Naive B cell (primary cell): ENCODE measurements around the gene RAD51B. TPM values are rescaled to one million over a fixed set of nuclear protein-coding genes. Genes with fewer than 3 reads are reported as not detected.
"Not testable (repeated sequence)": the region's sequence is repeated elsewhere in the genome, so short reads cannot be mapped to it uniquely, and the experiment has no call there.

ENCODE experiments used
- ATAC-seq, 2 donors: fragments of 150-1000 bp; cut with Tn5 transposase; 2 replicates each; pipeline ENCODE4 v1.10.0; 2021; ENCODE audit warnings: low read depth in 2 of 2, mild to moderate bottlenecking in 2 of 2, moderate library complexity in 2 of 2
- DNase-seq: peaks from one replicate; pipeline ENCODE4 v3.0.0; 2022
- H3K27ac Mint-ChIP-seq, 6 donors: one replicate each; pipeline ENCODE4 v1.8.0; 2020 to 2022; ENCODE audit warnings: mild to moderate bottlenecking in 6 of 6, mixed read lengths in 6 of 6, moderate library complexity in 5 of 6, inconsistent platforms in 2 of 6
- H3K27me3 Mint-ChIP-seq, 3 donors: one replicate each; pipeline ENCODE4 v1.8.0; 2021 to 2022; ENCODE audit warnings: mixed read lengths in 3 of 3, mild to moderate bottlenecking in 1 of 3
- H3K36me3 Mint-ChIP-seq, 2 donors: one replicate each; pipeline ENCODE4 v1.8.0; 2020 to 2022; ENCODE audit warnings: mixed read lengths in 2 of 2, inconsistent platforms in 1 of 2, mild to moderate bottlenecking in 1 of 2
- H3K4me1 Mint-ChIP-seq, 3 donors: one replicate each; pipeline ENCODE4 v1.8.0; 2020 to 2022; ENCODE audit warnings: mixed read lengths in 3 of 3, inconsistent platforms in 1 of 3, mild to moderate bottlenecking in 1 of 3, moderate library complexity in 1 of 3
- H3K4me3 Mint-ChIP-seq, 8 donors: one replicate each; pipeline ENCODE4 v1.8.0; 2020 to 2022; ENCODE audit warnings: mild to moderate bottlenecking in 8 of 8, mixed read lengths in 8 of 8, moderate library complexity in 8 of 8, inconsistent platforms in 2 of 8
- H3K9me3 Mint-ChIP-seq, 7 donors: one replicate each; pipeline ENCODE4 v1.8.0; 2020 to 2022; ENCODE audit warnings: mixed read lengths in 7 of 7, mild to moderate bottlenecking in 5 of 7, inconsistent platforms in 2 of 7, moderate library complexity in 1 of 7
- polyA plus RNA-seq, 6 donors: library from polyadenylated mRNA; unstranded; fragments of 300-500 nt; fragmentation: Illumina TruSeq; gene quantifications; one replicate each; pipeline ENCODE4 v1.2.3, GENCODE V29; 2021; ENCODE audit warnings: low read depth in 6 of 6

Gene RAD51B
- polyA plus RNA-seq, 6 donors from 2014 or later = 27.4 to 37.2 (median 31.8) TPM

- H3K36me3 Mint-ChIP-seq, H3K27me3 Mint-ChIP-seq, H3K27ac Mint-ChIP-seq, H3K9me3 Mint-ChIP-seq, H3K4me3 Mint-ChIP-seq, ATAC-seq, DNase-seq: not testable (repeated sequence)
- peaks cover 56 to 77% (median 72%) of the 10 kb centered on the region in 3 donors for H3K4me1 Mint-ChIP-seq
These were observed 469.9 kb downstream of the RAD51B start for GRCh38 chr14:68289452-68289851.

DNA sequence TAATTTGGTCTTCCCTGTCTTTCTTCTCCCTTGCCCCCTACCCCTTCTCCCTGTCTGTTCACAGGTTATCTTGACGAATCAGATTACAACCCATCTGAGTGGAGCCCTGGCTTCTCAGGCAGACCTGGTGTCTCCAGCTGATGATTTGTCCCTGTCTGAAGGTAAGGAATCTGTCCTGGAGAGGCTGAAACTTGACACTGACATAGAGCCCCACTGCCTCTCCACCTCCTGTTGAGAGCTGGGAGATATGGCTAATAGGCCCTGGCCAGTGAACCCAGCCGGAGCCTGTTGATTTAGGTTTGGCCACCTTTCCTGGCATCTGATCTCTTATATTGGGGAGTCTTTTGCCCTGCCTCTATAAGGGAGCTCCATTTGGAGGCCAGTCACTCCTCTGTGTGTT lies 472.2 kb downstream of the RAD51B start:
- ATAC-seq = no peak
- peak overlapping the region in 6 of 8 donors; percentile 22 to 84 (median 42) for H3K4me3 Mint-ChIP-seq
- DNase-seq = no peak
- no peaks in the 10 kb centered on the region for H3K36me3 Mint-ChIP-seq
- H3K27ac Mint-ChIP-seq = peak overlapping the region; percentile 72 to 99 (median 94)
- no peaks in the 10 kb centered on the region for H3K27me3 Mint-ChIP-seq
- no peaks in the 10 kb centered on the region for H3K9me3 Mint-ChIP-seq
- H3K4me1 Mint-ChIP-seq = peaks cover 57 to 72% (median 72%) of the 10 kb centered on the region in 3 donors

DNA sequence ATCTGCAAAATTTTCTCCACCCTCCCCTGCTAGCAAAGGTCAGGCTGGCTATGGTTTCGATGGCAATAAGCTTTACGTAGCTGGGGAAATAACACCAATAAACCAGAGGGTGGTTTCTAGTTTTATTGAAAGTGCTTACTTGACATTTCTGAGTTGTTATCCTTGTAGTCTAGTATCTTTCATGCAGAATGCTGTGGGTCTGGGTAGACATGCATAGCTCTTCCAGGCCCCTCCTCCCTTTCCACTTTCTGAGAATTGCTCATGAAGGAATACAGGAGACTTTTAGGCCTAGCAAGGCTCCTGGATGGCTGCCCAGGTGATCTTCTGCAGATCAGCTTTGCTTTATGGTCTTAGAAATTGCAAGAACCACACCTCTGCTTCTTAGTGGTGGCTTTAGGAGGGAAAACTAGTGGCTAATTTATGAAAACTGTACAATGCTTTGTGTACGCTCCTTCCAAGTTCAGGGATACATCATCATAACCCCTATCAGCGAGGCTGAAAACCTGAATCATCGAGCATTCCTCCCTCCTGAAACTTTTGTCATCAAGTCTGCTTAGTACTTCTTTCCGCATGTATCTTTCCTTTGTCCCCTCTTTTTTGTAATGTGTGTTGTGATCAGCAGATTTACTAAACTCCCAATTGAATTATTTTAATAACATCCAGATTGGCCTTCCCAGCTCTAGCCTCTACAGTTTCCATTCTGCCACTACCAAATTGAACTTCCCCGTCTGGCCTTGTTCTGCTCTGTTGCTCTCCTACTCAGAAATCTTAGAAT lies 473.0 kb downstream of the RAD51B start:
- DNase-seq = no peak
- Mint-ChIP-seq H3K9me3 (no peaks in the 10 kb centered on the region), H3K27ac (peak overlapping the region; percentile 77 to 99 (median 96)), H3K4me1 (peaks cover 50 to 69% (median 68%) of the 10 kb centered on the region in 3 donors), H3K4me3 (peak overlapping the region; percentile 28 to 88 (median 70)), H3K36me3 (no peaks in the 10 kb centered on the region), H3K27me3 (no peaks in the 10 kb centered on the region)
- peak; percentile 55 to 65 for ATAC-seq

DNA sequence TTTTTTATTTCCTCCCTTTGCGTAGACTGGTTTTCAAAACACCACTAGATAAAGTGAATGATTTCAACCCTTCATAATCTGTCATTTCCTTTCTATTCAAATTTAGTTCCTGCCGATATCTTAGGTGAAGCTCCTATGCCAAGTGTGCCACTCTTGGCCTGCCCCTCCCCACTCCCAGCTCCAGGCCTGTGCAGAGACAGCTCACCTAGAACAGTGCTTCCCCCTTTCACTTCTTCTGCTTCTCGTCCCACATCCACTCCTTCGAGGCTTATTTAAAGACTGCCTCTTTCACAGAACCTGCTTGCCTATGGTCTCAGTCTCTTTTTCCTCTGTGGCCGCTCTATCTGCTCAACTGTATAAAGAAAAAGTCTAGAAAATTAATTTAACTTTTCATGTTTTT lies 473.8 kb downstream of the RAD51B start:
- DNase-seq (peak; percentile 61), ATAC-seq (peak; percentile 91 to 93)
- Mint-ChIP-seq H3K4me1 (peaks cover 53 to 74% (median 69%) of the 10 kb centered on the region in 3 donors), H3K27me3 (no peaks in the 10 kb centered on the region), H3K27ac (peak overlapping the region; percentile 77 to 99 (median 96)), H3K4me3 (peak overlapping the region; percentile 28 to 88 (median 70)), H3K36me3 (peaks cover 0 to 6% of the 10 kb centered on the region in 2 donors), H3K9me3 (no peaks in the 10 kb centered on the region)

DNA sequence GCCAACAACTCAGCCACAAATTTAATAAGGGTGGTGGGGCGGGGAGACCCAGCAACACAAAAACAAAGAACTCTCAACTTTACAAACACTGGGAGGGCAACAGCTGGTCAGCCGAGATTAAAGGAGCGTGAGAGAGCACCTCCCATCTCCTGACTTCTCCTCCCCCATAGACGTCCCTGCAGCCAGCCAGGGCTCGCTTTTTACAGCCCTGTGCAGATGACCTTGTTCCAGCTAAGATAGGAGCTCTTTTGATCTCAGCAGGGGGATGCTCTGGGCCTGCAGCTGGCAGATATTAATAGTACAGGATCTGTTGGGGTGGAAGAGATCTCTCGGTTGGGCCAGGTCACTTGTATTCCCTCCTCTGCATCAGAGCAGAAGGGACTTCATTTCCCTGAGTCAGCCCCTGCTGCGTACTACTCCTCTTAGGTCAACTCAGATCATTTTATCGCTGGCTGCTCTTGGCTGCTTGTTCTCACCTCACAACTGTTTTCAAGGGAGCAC lies 475.8 kb downstream of the RAD51B start:
- peak overlapping the region in 1 of 8 donors; percentile 45 for H3K4me3 Mint-ChIP-seq
- H3K27me3 Mint-ChIP-seq = no peaks in the 10 kb centered on the region
- peaks cover 0 to 6% of the 10 kb centered on the region in 2 donors for H3K36me3 Mint-ChIP-seq
- DNase-seq (no peak), ATAC-seq (no peak)
- H3K27ac Mint-ChIP-seq = peak overlapping the region; percentile 60 to 95 (median 84)
- H3K4me1 Mint-ChIP-seq = peaks cover 52 to 71% (median 66%) of the 10 kb centered on the region in 3 donors
- no peaks in the 10 kb centered on the region for H3K9me3 Mint-ChIP-seq

- peaks cover 3 to 6% of the 10 kb centered on the region in 2 donors for H3K36me3 Mint-ChIP-seq
- H3K4me3 Mint-ChIP-seq = no peak overlapping the region
- DNase-seq (no peak), ATAC-seq (no peak)
- H3K9me3 Mint-ChIP-seq = peaks cover 0 to 2% (median under 1%) of the 10 kb centered on the region in 7 donors
- peak overlapping the region in 1 of 6 donors; percentile 39 for H3K27ac Mint-ChIP-seq
- no peaks in the 10 kb centered on the region for H3K27me3 Mint-ChIP-seq
- peaks cover 53 to 72% (median 68%) of the 10 kb centered on the region in 3 donors for H3K4me1 Mint-ChIP-seq
These were observed 477.5 kb downstream of the RAD51B start for GRCh38 chr14:68297039-68297438.

DNA sequence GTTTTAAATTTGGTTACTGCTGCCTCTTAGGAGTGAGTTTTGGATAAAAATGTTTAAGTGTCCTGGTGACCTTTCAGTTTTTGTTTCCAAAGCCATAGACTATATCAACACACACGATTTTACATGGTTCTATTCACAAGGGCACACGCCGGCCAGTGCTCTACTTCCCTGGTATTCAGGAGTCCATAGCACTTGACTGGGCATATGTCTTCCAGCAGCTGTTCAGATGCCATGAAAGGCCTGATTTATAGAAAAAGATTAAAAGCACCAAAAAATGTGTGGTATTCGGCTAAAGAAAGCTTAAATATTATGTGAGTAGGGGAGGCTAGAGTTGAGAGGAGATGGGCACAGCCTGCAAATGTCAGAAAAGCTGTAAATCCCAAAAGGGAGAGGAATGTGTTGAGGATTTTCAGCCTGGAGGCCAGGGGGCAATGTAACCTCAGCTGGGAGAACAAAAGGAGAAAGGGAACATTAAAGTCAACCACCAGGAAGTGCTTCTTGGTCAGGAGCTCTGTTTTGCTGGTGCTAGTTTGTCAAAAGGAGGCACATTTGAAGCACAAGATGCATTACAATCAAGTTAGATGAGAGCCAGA lies 478.4 kb downstream of the RAD51B start:
- Mint-ChIP-seq H3K27ac (peak overlapping the region; percentile 55 to 91 (median 72)), H3K27me3 (no peaks in the 10 kb centered on the region), H3K36me3 (peaks cover 6 to 13% of the 10 kb centered on the region in 2 donors), H3K4me1 (peaks cover 50 to 63% (median 62%) of the 10 kb centered on the region in 3 donors), H3K9me3 (peaks cover 3 to 7% (median 6%) of the 10 kb centered on the region in 7 donors), H3K4me3 (peak overlapping the region in 1 of 8 donors; percentile 13)
- DNase-seq (no peak), ATAC-seq (no peak)

- no peak overlapping the region for H3K4me3 Mint-ChIP-seq
- H3K9me3 Mint-ChIP-seq = peaks cover 3 to 7% (median 6%) of the 10 kb centered on the region in 7 donors
- H3K36me3 Mint-ChIP-seq = peaks cover 6 to 15% of the 10 kb centered on the region in 2 donors
- no peaks in the 10 kb centered on the region for H3K27me3 Mint-ChIP-seq
- H3K27ac Mint-ChIP-seq = peak overlapping the region in 1 of 6 donors; percentile 65
- DNase-seq (no peak), ATAC-seq (no peak)
- H3K4me1 Mint-ChIP-seq = peaks cover 34 to 50% (median 49%) of the 10 kb centered on the region in 3 donors
These were observed 481.0 kb downstream of the RAD51B start for GRCh38 chr14:68300608-68301007.

DNA sequence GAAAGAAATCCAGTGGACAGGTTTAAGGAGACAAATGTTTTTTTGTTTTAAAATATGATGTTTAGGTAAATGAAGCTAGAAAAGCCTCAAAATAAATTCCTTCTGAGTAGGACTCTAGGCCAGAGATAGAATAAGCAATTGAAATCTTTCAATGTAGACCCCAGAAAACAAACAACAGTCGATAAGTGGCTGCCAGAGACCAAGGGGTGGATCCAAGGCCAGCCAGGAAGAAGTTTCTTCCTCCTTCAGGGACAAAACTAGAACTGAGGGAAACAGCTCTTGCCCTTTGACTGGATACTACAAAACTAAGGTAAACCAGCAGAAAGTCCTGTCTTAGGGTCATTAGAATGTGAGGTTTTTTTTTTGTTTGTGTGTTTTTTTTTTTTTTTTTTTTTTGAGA lies 481.6 kb downstream of the RAD51B start:
- no peak for ATAC-seq
- H3K4me3 Mint-ChIP-seq = no peak overlapping the region
- no peak overlapping the region for H3K27ac Mint-ChIP-seq

DNA sequence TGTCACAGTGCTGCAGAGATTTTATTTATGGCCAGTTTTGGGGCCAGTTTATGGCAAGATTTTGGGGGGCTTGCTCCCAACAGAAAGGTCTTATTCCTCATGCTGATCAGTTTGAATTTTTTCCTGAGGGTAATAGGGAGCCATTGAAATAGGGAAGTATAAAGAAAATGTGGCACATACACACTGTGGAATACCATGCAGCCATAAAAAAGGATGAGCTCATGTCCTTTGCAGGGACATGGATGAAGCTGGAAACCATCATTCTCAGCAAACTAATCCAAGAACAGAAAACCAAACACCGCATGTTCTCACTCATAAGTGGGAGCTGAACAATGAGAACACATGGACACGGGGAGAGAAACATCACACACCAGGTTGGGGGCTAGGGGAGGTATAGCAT lies 483.4 kb downstream of the RAD51B start:
- H3K9me3 Mint-ChIP-seq, H3K27me3 Mint-ChIP-seq, ATAC-seq, H3K27ac Mint-ChIP-seq, DNase-seq: not testable (repeated sequence)
- Mint-ChIP-seq H3K4me1 (peaks cover 32 to 58% (median 50%) of the 10 kb centered on the region in 3 donors), H3K36me3 (peaks cover 3 to 15% of the 10 kb centered on the region in 2 donors), H3K4me3 (peak overlapping the region in 1 of 8 donors; percentile 47)

More for the DNA sequence above, 481.6 kb downstream of the RAD51B start:
- Mint-ChIP-seq H3K9me3 (peaks cover 3 to 7% (median 6%) of the 10 kb centered on the region in 7 donors), H3K4me1 (peaks cover 32 to 50% (median 49%) of the 10 kb centered on the region in 3 donors), H3K36me3 (peaks cover 6 to 15% of the 10 kb centered on the region in 2 donors), H3K27me3 (no peaks in the 10 kb centered on the region)
- no peak for DNase-seq

DNA sequence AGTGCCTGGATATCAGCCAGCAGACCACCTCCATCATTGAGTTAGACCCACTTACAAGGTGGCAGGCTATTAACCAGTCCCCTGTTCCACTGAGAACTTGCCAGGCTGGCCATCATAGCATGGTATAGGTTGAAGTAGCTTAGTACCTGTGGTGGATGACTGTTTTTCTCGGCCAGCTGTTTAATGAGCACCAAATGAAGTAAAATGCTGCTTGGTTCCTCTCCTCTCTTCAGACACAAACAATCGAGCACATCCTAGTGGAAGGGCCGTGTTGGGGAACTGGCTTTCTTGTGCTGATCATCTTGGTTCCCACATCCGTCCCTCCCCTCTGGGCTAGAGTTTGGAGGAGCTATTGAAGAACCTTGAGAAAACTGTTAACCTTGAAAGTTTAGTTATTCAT lies 486.2 kb downstream of the RAD51B start:
- Mint-ChIP-seq H3K27ac (peak overlapping the region; percentile 30 to 80 (median 56)), H3K4me1 (peaks cover 36 to 66% (median 65%) of the 10 kb centered on the region in 3 donors), H3K4me3 (peak overlapping the region in 2 of 8 donors; percentile 55 to 64), H3K36me3 (peaks cover 0 to 15% of the 10 kb centered on the region in 2 donors), H3K27me3 (no peaks in the 10 kb centered on the region), H3K9me3 (peaks cover 3 to 7% (median 6%) of the 10 kb centered on the region in 7 donors)
- DNase-seq = no peak
- no peak for ATAC-seq

GRCh38 chr14:68306265-68306933 lies 486.8 kb downstream of the RAD51B start:
- ATAC-seq (peak; percentile 63 to 70), DNase-seq (no peak)
- H3K27ac Mint-ChIP-seq = peak overlapping the region; percentile 1 to 80 (median 40)
- H3K4me3 Mint-ChIP-seq = peak overlapping the region in 5 of 8 donors; percentile 1 to 64 (median 6)
- H3K9me3 Mint-ChIP-seq = peaks cover 3 to 7% (median 6%) of the 10 kb centered on the region in 7 donors
- H3K4me1 Mint-ChIP-seq = peaks cover 36 to 65% (median 63%) of the 10 kb centered on the region in 3 donors
- no peaks in the 10 kb centered on the region for H3K27me3 Mint-ChIP-seq
- peaks cover 0 to 15% of the 10 kb centered on the region in 2 donors for H3K36me3 Mint-ChIP-seq
